HepG2 (cell line): Measurements from ENCODE around the gene CIAO2B. TPM values are rescaled to one million over a fixed set of nuclear protein-coding genes. Genes with fewer than 3 reads are reported as not detected.

Experiments
- BORCS8-MEF2B ChIP-seq: sonication (generic); formaldehyde crosslinking; IDR thresholded peaks from 2 replicates; pipeline ENCODE4 v1.8.0; 2022; ENCODE audit warnings: mild to moderate bottlenecking, missing genetic modification reagents
- DPF2 ChIP-seq: sonication (generic); formaldehyde crosslinking; IDR thresholded peaks from 2 replicates; pipeline ENCODE4 v1.4.0; 2020; ENCODE audit warnings: mild to moderate bottlenecking, low read depth, missing genetic modification reagents, borderline replicate concordance
- GLI4 ChIP-seq: sonication (generic); formaldehyde crosslinking; IDR thresholded peaks from 2 replicates; pipeline ENCODE4 v1.5.1; 2020; ENCODE audit warnings: missing genetic modification reagents, mild to moderate bottlenecking, moderate library complexity, borderline replicate concordance
- HOXA9 ChIP-seq: sonication (generic); formaldehyde crosslinking; IDR thresholded peaks from 2 replicates; pipeline ENCODE4 v1.8.1; 2022; ENCODE audit warnings: missing genetic modification reagents, mild to moderate bottlenecking, moderate library complexity, borderline replicate concordance
- KLF9 ChIP-seq: IDR thresholded peaks from 2 replicates; pipeline ENCODE4 v1.6.1; 2016; ENCODE audit warnings: low read depth
- MTA1 ChIP-seq: sonication (generic); formaldehyde crosslinking; IDR thresholded peaks from 2 replicates; pipeline ENCODE4 v1.4.0; 2020; ENCODE audit warnings: missing genetic modification reagents, mild to moderate bottlenecking, borderline replicate concordance
- NFIB ChIP-seq: sonication (generic); formaldehyde crosslinking; IDR thresholded peaks from 2 replicates; pipeline ENCODE4 v1.9.0; 2021; ENCODE audit warnings: missing genetic modification reagents, mild to moderate bottlenecking, borderline replicate concordance
- PAX8 ChIP-seq: sonication (generic); formaldehyde crosslinking; IDR thresholded peaks from 2 replicates; pipeline ENCODE4 v1.8.0; 2022; ENCODE audit warnings: mild to moderate bottlenecking, missing genetic modification reagents, borderline replicate concordance
- PPARG ChIP-seq: conservative IDR thresholded peaks from 2 replicates; pipeline ENCODE4 v1.6.1; 2016; ENCODE audit warnings: missing biosample characterization, missing genetic modification reagents
- PRMT3 ChIP-seq: sonication (generic); formaldehyde crosslinking; IDR thresholded peaks from 2 replicates; pipeline ENCODE4 v1.8.1; 2022; ENCODE audit warnings: low read depth, mild to moderate bottlenecking, moderate library complexity, missing genetic modification reagents, borderline replicate concordance
- SMAD1 ChIP-seq: sonication (generic); formaldehyde crosslinking; IDR thresholded peaks from 2 replicates; pipeline ENCODE4 v1.4.0; 2020; ENCODE audit warnings: missing genetic modification reagents, low read depth, mild to moderate bottlenecking, borderline replicate concordance
- ZBED4 ChIP-seq: sonication (generic); formaldehyde crosslinking; IDR thresholded peaks from 2 replicates; pipeline ENCODE4 v1.4.0; 2020; ENCODE audit warnings: missing genetic modification reagents, borderline replicate concordance
- ZFP36L2 ChIP-seq: sonication (generic); formaldehyde crosslinking; IDR thresholded peaks from 2 replicates; pipeline ENCODE4 v1.4.0; 2020; ENCODE audit warnings: missing genetic modification reagents
- ZNF121 ChIP-seq: sonication (generic); formaldehyde crosslinking; IDR thresholded peaks from 2 replicates; pipeline ENCODE4 v1.5.0; 2020; ENCODE audit warnings: mild to moderate bottlenecking, missing genetic modification reagents
- ZNF296 ChIP-seq: sonication (generic); formaldehyde crosslinking; conservative IDR thresholded peaks from 2 replicates; pipeline ENCODE4 v1.5.0; 2020; ENCODE audit warnings: mild to moderate bottlenecking, missing genetic modification reagents
- ZNF326 ChIP-seq: sonication (generic); formaldehyde crosslinking; IDR thresholded peaks from 2 replicates; pipeline ENCODE4 v1.4.0; 2020; ENCODE audit warnings: missing genetic modification reagents, borderline replicate concordance
- ZNF530 ChIP-seq: sonication (generic); formaldehyde crosslinking; IDR thresholded peaks from 2 replicates; pipeline ENCODE4 v1.5.0; 2020; ENCODE audit warnings: low read depth, mild to moderate bottlenecking, missing genetic modification reagents
- ZNF552 ChIP-seq: sonication (generic); formaldehyde crosslinking; IDR thresholded peaks from 2 replicates; pipeline ENCODE4 v1.9.0; 2022; ENCODE audit warnings: missing genetic modification reagents, mild to moderate bottlenecking, borderline replicate concordance
- polyA plus RNA-seq, 8 experiments: library from polyadenylated mRNA; depleted of rRNA in 3 of 8; stranded (reverse) in 7 of 8; unstranded in 1 of 8; fragments of >200 nt; fragmentation: Illumina TruSeq in 4 of 8; extraction: Trizol in 4 of 8; gene quantifications; 2 replicates each; pipeline versions ENCODE4 v1.2.1 to v1.2.3, GENCODE V29; 2011 to 2016; ENCODE audit warnings: low read depth in 4 of 8, missing spikeins in 1 of 8, mixed read lengths in 1 of 8; ENCODE audit not compliant: insufficient read depth in 1 of 8
- total RNA-seq, 5 experiments: library from RNA; depleted of rRNA; stranded (reverse); fragments of >200 nt; fragmentation: Illumina TruSeq; extraction: Trizol; gene quantifications; 2 replicates each; pipeline ENCODE4 v1.2.3, GENCODE V29; 2016; ENCODE audit warnings: low read depth in 1 of 5
- TF ChIP-seq, protein P1 (sequence below): sonication (generic); formaldehyde crosslinking; IDR thresholded peaks from 2 replicates; pipeline ENCODE4 v1.4.0; 2020; ENCODE audit warnings: mild to moderate bottlenecking, low read depth, missing genetic modification reagents
- TF ChIP-seq, protein P2 (sequence below): sonication (generic); formaldehyde crosslinking; IDR thresholded peaks from 2 replicates; pipeline ENCODE4 v1.4.0; 2020; ENCODE audit warnings: missing genetic modification reagents
- TF ChIP-seq, protein P3 (sequence below): IDR thresholded peaks from 2 replicates; pipeline ENCODE4 v1.6.1; 2016; ENCODE audit warnings: low read depth, control low read depth

Gene CIAO2B
- total and polyA plus RNA-seq, 2 of the 13 experiments (the other 11 are each of a cell fraction or from before 2014, with no cell fraction given), result 157 to 293 TPM

DNA sequence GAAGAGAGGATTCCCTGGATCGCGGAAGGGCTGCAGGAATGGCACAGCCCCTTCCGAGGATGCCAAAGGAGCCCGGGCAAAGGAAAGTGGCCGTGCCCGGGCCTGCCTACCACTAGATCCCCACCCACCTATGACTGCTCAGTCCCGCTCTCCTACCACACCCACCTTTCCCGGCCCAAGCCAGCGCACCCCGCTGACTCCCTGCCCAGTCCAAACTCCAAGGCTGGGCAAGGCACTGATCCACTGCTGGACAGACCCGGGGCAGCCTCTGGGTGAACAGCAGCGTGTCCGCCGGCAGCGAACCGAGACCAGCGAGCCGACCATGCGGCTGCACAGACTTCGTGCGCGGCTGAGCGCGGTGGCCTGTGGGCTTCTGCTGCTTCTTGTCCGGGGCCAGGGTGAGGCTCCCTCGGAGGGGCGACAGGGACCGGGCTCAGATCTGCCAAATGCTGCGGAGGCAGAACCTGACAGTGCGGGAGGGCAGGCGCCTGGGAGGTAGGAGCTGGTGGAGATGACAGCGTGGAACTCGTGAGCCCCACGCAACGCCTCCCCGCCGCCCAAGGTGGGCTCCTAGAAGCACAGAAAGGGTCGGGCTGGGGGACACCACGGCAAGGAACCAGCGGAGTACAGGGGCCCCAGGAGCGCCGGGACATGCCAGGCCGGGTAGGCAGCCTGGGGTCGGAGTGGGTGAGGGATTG lies 1.3 kb upstream of the CIAO2B start, which contains the start of gene CES2 (continued):
- TF ChIP-seq ZNF296 (peak; percentile 90), BORCS8-MEF2B (CRISPR knock-in tag) (peak; percentile 96), ZNF530 (CRISPR knock-in tag) (no peak), GLI4 (no peak), PRMT3 (CRISPR knock-in tag) (no peak; the same call in 1 of the 2 replicates), DPF2 (CRISPR knock-in tag) (no peak), MTA1 (peak; percentile 83; the same call in 1 of the 2 replicates), KLF9 (CRISPR knock-in tag) (peak; percentile 99), SMAD1 (CRISPR knock-in tag) (peak; percentile 80; the same call in 1 of the 2 replicates), ZNF552 (CRISPR knock-in tag) (peak; percentile 78), ZFP36L2 (CRISPR knock-in tag) (0 out of 2 replicates have a peak, but pooled peaks have one; percentile 34), ZBED4 (CRISPR knock-in tag) (peak; percentile 94), HOXA9 (CRISPR knock-in tag) (peak; percentile 75; the same call in 1 of the 2 replicates), ZNF326 (CRISPR knock-in tag) (no peak), NFIB (CRISPR knock-in tag) (peak; percentile 87; the same call in 1 of the 2 replicates), PAX8 (CRISPR knock-in tag) (no peak), ZNF121 (CRISPR knock-in tag) (peak; percentile 87), PPARG (CRISPR knock-in tag) (no peak)
- TF ChIP-seq, protein P1, sequence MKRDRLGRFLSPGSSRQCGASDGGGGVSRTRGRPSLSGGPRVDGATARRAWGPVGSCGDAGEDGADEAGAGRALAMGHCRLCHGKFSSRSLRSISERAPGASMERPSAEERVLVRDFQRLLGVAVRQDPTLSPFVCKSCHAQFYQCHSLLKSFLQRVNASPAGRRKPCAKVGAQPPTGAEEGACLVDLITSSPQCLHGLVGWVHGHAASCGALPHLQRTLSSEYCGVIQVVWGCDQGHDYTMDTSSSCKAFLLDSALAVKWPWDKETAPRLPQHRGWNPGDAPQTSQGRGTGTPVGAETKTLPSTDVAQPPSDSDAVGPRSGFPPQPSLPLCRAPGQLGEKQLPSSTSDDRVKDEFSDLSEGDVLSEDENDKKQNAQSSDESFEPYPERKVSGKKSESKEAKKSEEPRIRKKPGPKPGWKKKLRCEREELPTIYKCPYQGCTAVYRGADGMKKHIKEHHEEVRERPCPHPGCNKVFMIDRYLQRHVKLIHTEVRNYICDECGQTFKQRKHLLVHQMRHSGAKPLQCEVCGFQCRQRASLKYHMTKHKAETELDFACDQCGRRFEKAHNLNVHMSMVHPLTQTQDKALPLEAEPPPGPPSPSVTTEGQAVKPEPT (CRISPR knock-in tag), result peak; percentile 58; the same call in 1 of the 2 replicates
- TF ChIP-seq, protein P2, sequence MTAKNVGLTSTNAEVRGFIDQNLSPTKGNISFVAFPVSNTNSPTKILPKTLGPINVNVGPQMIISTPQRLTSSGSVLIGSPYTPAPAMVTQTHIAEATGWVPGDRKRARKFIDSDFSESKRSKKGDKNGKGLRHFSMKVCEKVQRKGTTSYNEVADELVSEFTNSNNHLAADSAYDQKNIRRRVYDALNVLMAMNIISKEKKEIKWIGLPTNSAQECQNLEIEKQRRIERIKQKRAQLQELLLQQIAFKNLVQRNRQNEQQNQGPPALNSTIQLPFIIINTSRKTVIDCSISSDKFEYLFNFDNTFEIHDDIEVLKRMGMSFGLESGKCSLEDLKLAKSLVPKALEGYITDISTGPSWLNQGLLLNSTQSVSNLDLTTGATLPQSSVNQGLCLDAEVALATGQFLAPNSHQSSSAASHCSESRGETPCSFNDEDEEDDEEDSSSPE (CRISPR knock-in tag), result peak; percentile 64
- TF ChIP-seq, protein P3, sequence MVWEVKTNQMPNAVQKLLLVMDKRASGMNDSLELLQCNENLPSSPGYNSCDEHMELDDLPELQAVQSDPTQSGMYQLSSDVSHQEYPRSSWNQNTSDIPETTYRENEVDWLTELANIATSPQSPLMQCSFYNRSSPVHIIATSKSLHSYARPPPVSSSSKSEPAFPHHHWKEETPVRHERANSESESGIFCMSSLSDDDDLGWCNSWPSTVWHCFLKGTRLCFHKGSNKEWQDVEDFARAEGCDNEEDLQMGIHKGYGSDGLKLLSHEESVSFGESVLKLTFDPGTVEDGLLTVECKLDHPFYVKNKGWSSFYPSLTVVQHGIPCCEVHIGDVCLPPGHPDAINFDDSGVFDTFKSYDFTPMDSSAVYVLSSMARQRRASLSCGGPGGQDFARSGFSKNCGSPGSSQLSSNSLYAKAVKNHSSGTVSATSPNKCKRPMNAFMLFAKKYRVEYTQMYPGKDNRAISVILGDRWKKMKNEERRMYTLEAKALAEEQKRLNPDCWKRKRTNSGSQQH (CRISPR knock-in tag), result no peak; the same call in 1 of the 2 replicates
